ENCODE measurements around the gene MEIOB.

MEIOB gene

DNA sequence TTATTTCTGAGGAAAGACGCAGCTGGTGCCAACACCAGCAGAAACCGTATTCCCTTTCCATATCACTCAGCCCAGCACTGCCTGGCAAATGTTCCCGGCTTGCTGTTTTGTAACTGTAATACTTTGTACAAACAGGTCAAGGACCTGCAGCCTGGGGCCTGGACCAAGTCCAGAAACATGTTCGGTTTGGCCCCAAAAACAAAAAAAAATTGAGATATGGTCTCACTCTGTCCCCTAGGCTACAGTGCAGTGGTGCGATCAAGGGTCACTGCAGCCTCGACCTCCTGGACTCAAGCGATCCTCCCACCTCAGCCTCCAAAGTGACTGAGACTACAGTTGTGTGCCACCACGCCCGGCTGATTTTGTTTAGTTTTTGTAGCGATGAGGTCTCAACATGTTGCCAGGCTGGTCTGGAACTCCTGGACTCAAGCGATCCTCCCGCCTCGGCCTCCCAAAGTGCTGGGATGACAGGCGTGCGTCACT lies 46.5 kb downstream of the MEIOB start:
- H3K4me3 ChIP-seq (ENCODE audit: control insufficient read depth, low read depth, low read length), result peak overlapping the region; percentile 43
- DNase-seq (ENCODE audit: low read depth), result no peak
- TF ChIP-seq, protein P1, sequence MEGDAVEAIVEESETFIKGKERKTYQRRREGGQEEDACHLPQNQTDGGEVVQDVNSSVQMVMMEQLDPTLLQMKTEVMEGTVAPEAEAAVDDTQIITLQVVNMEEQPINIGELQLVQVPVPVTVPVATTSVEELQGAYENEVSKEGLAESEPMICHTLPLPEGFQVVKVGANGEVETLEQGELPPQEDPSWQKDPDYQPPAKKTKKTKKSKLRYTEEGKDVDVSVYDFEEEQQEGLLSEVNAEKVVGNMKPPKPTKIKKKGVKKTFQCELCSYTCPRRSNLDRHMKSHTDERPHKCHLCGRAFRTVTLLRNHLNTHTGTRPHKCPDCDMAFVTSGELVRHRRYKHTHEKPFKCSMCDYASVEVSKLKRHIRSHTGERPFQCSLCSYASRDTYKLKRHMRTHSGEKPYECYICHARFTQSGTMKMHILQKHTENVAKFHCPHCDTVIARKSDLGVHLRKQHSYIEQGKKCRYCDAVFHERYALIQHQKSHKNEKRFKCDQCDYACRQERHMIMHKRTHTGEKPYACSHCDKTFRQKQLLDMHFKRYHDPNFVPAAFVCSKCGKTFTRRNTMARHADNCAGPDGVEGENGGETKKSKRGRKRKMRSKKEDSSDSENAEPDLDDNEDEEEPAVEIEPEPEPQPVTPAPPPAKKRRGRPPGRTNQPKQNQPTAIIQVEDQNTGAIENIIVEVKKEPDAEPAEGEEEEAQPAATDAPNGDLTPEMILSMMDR (conservative IDR thresholded peaks at IDR 0.05; ENCODE audit: control insufficient read depth, insufficient read depth, low read depth, low read length), result no peak

DNA sequence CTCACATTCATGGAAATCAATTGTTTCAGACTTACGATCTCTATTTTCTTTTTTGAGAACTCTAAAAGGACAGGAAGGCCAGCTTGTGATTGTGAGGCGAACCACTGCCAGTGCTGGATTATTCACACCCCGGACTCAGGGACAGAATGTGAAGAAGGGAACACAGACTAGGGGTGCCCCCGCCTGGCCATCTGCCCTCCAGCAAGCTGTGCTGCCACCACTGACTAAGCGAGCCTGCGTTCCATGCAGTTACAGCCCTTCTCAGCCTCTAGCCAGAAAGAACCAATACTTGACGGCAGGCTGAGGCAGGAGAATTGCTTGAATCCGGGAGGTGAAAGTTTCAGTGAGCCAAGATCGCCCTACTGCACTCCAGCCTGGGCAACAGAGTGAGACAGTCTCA lies 48.1 kb downstream of the MEIOB start:
- H3K4me3 ChIP-seq (ENCODE audit: control insufficient read depth, low read depth, low read length), result no peak overlapping the region
- DNase-seq (ENCODE audit: low read depth), result peak; percentile 35
- TF ChIP-seq, protein P1 (conservative IDR thresholded peaks at IDR 0.05; ENCODE audit: control insufficient read depth, insufficient read depth, low read depth, low read length), result no peak

DNA sequence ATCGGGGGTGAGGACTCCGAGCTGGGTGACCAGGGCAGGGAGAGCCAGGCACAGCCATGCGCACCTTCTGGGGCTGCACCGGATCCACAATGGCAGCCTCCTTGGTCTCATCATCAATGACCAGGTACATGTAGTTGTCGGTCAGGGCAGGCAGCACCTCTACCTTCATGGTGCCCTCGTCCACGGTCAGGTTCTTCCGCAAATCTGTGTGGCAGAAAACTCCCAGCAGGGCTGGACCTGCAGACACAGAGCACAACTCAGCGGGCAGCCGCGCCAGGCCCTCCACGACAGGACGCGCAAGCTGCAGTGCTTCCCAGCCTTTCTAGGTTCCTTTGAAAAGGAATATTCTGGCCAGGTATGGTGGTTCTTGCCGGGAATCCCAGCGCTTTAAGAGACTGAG lies 49.2 kb downstream of the MEIOB start:
- TF ChIP-seq, protein P1 (conservative IDR thresholded peaks at IDR 0.05; ENCODE audit: control insufficient read depth, insufficient read depth, low read depth, low read length), result no peak
- H3K4me3 ChIP-seq (ENCODE audit: control insufficient read depth, low read depth, low read length), result no peak overlapping the region
- DNase-seq (ENCODE audit: low read depth), result no peak

DNA sequence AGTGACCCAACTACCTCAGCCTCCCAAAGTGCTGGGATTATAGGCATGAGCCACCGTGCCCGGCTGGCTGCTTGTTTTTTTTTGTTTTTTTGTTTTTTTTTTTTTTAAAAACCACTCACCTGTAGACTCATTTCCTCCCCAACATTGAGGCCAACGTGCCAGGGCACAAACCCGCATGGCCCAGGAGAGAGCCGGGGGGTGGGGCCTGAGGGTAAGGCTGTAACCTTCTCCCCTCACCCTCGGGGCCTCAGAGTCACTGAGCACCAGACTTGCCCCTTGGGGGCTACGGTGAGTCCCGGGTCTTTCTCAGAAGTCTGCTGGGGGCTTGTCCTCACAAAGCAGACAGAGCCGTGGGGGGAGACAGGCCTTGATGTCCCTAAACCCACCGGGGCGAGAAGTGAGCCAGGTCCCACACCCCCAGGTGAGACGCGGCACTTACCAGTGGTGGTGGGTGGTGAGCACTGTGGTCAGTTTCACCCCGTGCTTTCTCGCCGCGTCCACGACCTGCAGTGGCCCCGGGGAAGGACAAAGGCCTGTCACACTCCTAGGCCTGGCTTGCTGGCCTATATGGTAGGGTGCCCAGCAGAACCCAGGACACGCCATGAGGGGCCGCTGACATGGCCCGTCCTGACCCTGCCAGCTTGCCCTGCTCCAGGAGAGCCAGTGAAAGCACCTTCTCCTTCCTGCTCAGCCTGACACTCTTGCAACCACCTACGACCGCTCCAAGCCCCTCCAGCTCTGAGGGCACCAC lies 49.9 kb downstream of the MEIOB start:
- no peak overlapping the region for H3K4me3 ChIP-seq (ENCODE audit: control insufficient read depth, low read depth, low read length)
- TF ChIP-seq, protein P1 (conservative IDR thresholded peaks at IDR 0.05; ENCODE audit: control insufficient read depth, insufficient read depth, low read depth, low read length), result no peak
- DNase-seq (ENCODE audit: low read depth), result no peak

DNA sequence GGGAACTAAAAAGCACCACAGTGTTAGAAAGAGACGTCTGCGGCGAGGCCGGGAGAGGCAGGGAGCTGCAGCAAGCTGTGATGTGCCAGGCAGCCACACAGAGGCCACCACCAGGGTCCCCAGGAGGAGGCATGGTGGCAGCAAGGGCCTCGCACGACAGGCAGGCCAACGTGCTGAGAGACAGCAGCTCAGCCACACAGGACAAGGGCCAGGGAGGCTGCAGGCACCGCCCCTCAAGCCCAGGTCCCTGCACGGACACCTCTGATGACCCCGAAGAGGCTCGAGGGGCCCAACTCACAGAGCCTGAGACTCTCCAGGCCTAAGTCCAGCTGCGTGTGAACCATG lies 51.0 kb downstream of the MEIOB start:
- no peak for DNase-seq (ENCODE audit: low read depth)
- no peak overlapping the region for H3K4me3 ChIP-seq (ENCODE audit: control insufficient read depth, low read depth, low read length)
- TF ChIP-seq, protein P1 (conservative IDR thresholded peaks at IDR 0.05; ENCODE audit: control insufficient read depth, insufficient read depth, low read depth, low read length), result no peak

DNA sequence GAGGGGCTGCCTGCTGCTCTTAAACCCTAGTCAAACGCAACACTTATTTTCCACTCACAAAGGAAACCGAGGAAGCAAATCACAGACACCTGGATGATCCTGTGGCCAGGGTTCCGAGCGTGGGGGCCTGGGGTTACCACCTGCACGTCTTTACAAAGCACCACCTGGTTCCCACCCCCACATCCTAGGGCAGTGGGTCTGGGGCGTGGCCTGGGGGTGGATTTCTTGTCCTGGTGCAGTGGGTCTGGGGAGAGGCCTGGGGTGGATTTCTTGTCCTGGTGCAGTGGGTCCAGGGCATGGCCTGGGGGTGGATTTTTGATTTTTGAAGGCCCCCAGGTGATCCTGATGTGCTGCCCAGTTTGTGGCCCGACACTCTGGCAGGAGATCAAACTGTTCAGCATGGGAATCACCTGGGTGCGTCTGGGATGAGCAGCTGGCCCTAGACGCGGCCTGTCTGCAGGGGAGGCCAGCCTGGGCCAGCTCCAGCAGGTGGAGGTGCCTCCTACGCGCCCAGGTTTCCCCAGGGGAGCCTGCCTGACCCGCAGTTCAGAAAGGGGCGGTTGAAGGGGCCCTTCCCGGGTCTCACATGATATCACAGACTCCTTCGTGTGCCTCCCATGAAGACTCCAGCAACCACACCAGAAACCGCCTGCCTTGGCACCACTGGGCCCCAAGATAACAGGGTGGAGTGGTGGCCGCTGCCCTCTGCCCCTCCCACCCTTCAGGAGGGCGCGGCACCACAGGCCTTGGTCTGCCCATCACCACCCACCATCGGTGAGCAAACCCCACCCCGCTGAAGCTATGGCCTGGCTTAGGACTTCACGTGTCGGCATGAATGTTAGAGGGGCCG lies 51.6 kb downstream of the MEIOB start:
- H3K4me3 ChIP-seq (ENCODE audit: control insufficient read depth, low read depth, low read length), result no peak overlapping the region
- DNase-seq (ENCODE audit: low read depth), result no peak
- TF ChIP-seq, protein P1 (conservative IDR thresholded peaks at IDR 0.05; ENCODE audit: control insufficient read depth, insufficient read depth, low read depth, low read length), result no peak
